CD4-positive, alpha-beta T cell (primary cell): ENCODE data around the gene MYO1E. TPM values are rescaled to one million over a fixed set of nuclear protein-coding genes. Genes with fewer than 3 reads are reported as not detected.

Experiments used
- ATAC-seq: fragments of 200-7000 bp; cut with Tn5 transposase; one replicate; pipeline ENCODE4 v1.10.0; 2022; ENCODE audit warnings: mild to moderate bottlenecking; ENCODE audit not compliant: poor library complexity
- CTCF ChIA-PET: fragments of 350-600 bp; sonication (Branson Sonifier 250); formaldehyde crosslinking; loops from one replicate; lab custom pipeline; 2021; ENCODE audit warnings: antibody characterized with exemption, inconsistent platforms; lab: Charles Lee
- POLR2A ChIA-PET: fragments of 350-600 bp; sonication (Branson Sonifier 250); formaldehyde crosslinking; loops from one replicate; lab custom pipeline; 2021; ENCODE audit warnings: antibody characterized with exemption, inconsistent platforms; lab: Charles Lee
- DNase-seq, 14 experiments: peaks; one replicate each; pipeline ENCODE4 v3.0.0-alpha.2; 2013 to 2020; ENCODE audit warnings: mixed read lengths in 2 of 14
- H3K27ac ChIP-seq, 2 donors: one replicate each; pipeline versions ENCODE4 v1.5.1 to v1.7.0; 2013; ENCODE audit warnings: low read length in 2 of 2, low read depth in 1 of 2, mild to moderate bottlenecking in 1 of 2
- H3K27me3 ChIP-seq, 2 experiments: 1 replicate in 1 of 2; 2 replicates in 1 of 2; pipeline versions ENCODE4 v1.6.1 to v1.7.0; 2013; ENCODE audit warnings: low read length in 2 of 2, control low read depth in 1 of 2, mild to moderate bottlenecking in 1 of 2, moderate library complexity in 1 of 2; ENCODE audit not compliant: insufficient read depth in 2 of 2, control insufficient read depth in 1 of 2
- H3K36me3 ChIP-seq: one replicate; pipeline ENCODE4 v1.6.1; 2013; ENCODE audit warnings: low read length, control low read depth; ENCODE audit not compliant: insufficient read depth
- H3K4me1 ChIP-seq: one replicate; pipeline ENCODE4 v1.6.1; 2013; ENCODE audit warnings: low read length, control low read depth; ENCODE audit not compliant: insufficient read depth
- H3K4me3 ChIP-seq: one replicate; pipeline ENCODE4 v1.5.1; 2013; ENCODE audit warnings: mild to moderate bottlenecking, low read length, moderate library complexity
- H3K9me3 ChIP-seq, 2 experiments: 1 replicate in 1 of 2; 2 replicates in 1 of 2; pipeline versions ENCODE4 v1.6.1 to v1.7.0; 2013; ENCODE audit warnings: low read length in 2 of 2, mild to moderate bottlenecking in 2 of 2, control low read depth in 1 of 2, moderate library complexity in 1 of 2; ENCODE audit not compliant: control insufficient read depth in 1 of 2, insufficient read depth in 1 of 2
- H3K27ac Mint-ChIP-seq: one replicate; pipeline ENCODE4 v1.8.0; 2020; ENCODE audit warnings: mixed read lengths
- H3K27me3 Mint-ChIP-seq: one replicate; pipeline ENCODE4 v1.8.0; 2021; ENCODE audit warnings: mixed read lengths
- H3K36me3 Mint-ChIP-seq: one replicate; pipeline ENCODE4 v1.8.0; 2021; ENCODE audit warnings: low read depth, mixed read lengths
- H3K4me1 Mint-ChIP-seq: one replicate; pipeline ENCODE4 v1.8.0; 2021; ENCODE audit warnings: low read depth, mixed read lengths
- H3K4me3 Mint-ChIP-seq: one replicate; pipeline ENCODE4 v1.8.0; 2020; ENCODE audit warnings: mild to moderate bottlenecking, mixed read lengths
- H3K9me3 Mint-ChIP-seq: one replicate; pipeline ENCODE4 v1.8.0; 2020; ENCODE audit warnings: mixed read lengths
- intact Hi-C, 2 experiments: fragments of 100-400 bp; cut with DNase I in 1 of 2; cut with micrococcal nuclease in 1 of 2; formaldehyde crosslinking; loops; one replicate each; pipeline versions ENCODE4 v1.15.1 to v1.9.0; 2023 to 2025; cut with DNase I, micrococcal nuclease
- total RNA-seq, 174 experiments: library from RNA in 2 of 174; stranded (reverse) in 2 of 174; gene quantifications; one replicate each; pipeline ENCODE4 v1.2.3 and lab custom pipeline; 2021 to 2026
- TF ChIP-seq, protein P1 (sequence below): fragments of 200-600 bp; IDR thresholded peaks from one replicate; pipeline ENCODE4 v1.8.0; 2022; ENCODE audit warnings: antibody characterized with exemption, mild to moderate bottlenecking

The MYO1E gene
- total RNA-seq, 2 experiments from 2014 or later, result 0.59 to 0.63 TPM

GRCh38 chr15:59197454-59197853, 175.2 kb downstream of the MYO1E start:
- Histone ChIP-seq H3K27ac (no peak overlapping the region), H3K36me3 (no peaks in the 10 kb centered on the region), H3K27me3 (no peaks in the 10 kb centered on the region), H3K9me3 (no peaks in the 10 kb centered on the region), H3K4me3 (no peak overlapping the region), H3K4me1 (no peaks in the 10 kb centered on the region)
- ChIA-PET CTCF (no interaction called here), POLR2A (no interaction called here)
- DNase-seq (no peak), ATAC-seq (no peak)
- no peak overlapping the region for H3K27ac Mint-ChIP-seq
- no peak overlapping the region for H3K4me3 Mint-ChIP-seq
- TF ChIP-seq, protein P1, sequence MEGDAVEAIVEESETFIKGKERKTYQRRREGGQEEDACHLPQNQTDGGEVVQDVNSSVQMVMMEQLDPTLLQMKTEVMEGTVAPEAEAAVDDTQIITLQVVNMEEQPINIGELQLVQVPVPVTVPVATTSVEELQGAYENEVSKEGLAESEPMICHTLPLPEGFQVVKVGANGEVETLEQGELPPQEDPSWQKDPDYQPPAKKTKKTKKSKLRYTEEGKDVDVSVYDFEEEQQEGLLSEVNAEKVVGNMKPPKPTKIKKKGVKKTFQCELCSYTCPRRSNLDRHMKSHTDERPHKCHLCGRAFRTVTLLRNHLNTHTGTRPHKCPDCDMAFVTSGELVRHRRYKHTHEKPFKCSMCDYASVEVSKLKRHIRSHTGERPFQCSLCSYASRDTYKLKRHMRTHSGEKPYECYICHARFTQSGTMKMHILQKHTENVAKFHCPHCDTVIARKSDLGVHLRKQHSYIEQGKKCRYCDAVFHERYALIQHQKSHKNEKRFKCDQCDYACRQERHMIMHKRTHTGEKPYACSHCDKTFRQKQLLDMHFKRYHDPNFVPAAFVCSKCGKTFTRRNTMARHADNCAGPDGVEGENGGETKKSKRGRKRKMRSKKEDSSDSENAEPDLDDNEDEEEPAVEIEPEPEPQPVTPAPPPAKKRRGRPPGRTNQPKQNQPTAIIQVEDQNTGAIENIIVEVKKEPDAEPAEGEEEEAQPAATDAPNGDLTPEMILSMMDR, result no peak
- H3K36me3 Mint-ChIP-seq, result no peaks in the 10 kb centered on the region
- H3K4me1 Mint-ChIP-seq, result peaks cover 6% of the 10 kb centered on the region
- intact Hi-C loops, result no loop called here
- H3K9me3 Mint-ChIP-seq, result no peaks in the 10 kb centered on the region
- H3K27me3 Mint-ChIP-seq, result no peaks in the 10 kb centered on the region

GRCh38 chr15:59196416-59196815, 176.3 kb downstream of the MYO1E start:
- Histone ChIP-seq H3K4me3 (no peak overlapping the region), H3K36me3 (no peaks in the 10 kb centered on the region), H3K27ac (no peak overlapping the region), H3K9me3 (no peaks in the 10 kb centered on the region), H3K4me1 (no peaks in the 10 kb centered on the region), H3K27me3 (no peaks in the 10 kb centered on the region)
- CTCF ChIA-PET, result no interaction called here
- H3K27me3 Mint-ChIP-seq, result no peaks in the 10 kb centered on the region
- no peaks in the 10 kb centered on the region for H3K36me3 Mint-ChIP-seq
- intact Hi-C loops, result no loop called here
- POLR2A ChIA-PET, result no interaction called here
- DNase-seq, result no peak
- no peaks in the 10 kb centered on the region for H3K9me3 Mint-ChIP-seq
- H3K4me3 Mint-ChIP-seq, result no peak overlapping the region
- H3K4me1 Mint-ChIP-seq, result peaks cover 6% of the 10 kb centered on the region
- H3K27ac Mint-ChIP-seq, result no peak overlapping the region
- TF ChIP-seq, protein P1, result no peak
- peak; percentile 11 for ATAC-seq

DNA sequence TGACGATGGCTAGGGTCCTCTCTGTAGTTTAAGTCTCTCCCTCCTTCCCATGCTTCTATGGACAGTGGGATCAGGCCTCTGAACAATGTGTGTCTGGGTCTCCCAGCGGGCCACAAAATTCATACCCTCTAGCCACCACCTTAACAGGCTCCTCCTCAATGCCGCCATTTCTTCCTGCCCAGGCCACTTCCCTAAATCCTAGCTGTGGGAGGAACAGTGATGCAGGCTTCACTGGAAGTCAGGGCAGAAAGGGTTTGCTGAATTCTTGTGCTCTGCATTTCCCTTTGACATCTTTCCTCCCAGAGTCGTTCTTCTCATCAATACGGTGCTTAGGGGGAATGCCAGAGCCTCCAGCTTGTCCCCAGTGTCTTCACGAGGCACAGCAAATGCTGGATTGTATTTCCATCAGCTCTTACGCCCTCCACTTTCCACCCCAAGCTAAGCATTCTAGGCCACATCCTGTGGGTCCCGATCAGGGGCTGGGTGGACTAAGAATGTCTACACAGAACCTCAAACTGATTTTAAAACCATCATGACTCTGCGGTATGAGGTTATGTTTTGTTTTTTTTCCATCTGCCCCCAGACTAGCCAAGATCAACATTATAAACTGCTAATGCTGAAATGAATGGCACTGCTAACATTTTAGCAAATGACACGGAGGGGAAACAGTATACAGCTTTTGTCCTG, 177.9 kb downstream of the MYO1E start:
- intact Hi-C loops, result no loop called here
- no peak for ATAC-seq
- Mint-ChIP-seq H3K4me3 (no peak overlapping the region), H3K27ac (no peak overlapping the region), H3K9me3 (no peaks in the 10 kb centered on the region), H3K36me3 (no peaks in the 10 kb centered on the region), H3K4me1 (peaks cover 6% of the 10 kb centered on the region), H3K27me3 (peaks cover 6% of the 10 kb centered on the region)
- H3K4me1 ChIP-seq, result no peaks in the 10 kb centered on the region
- H3K4me3 ChIP-seq, result no peak overlapping the region
- no peaks in the 10 kb centered on the region for H3K27me3 ChIP-seq
- H3K9me3 ChIP-seq, result no peaks in the 10 kb centered on the region
- no peak for DNase-seq
- TF ChIP-seq, protein P1, result no peak
- no peak overlapping the region for H3K27ac ChIP-seq
- CTCF ChIA-PET, result no interaction called here
- no peaks in the 10 kb centered on the region for H3K36me3 ChIP-seq
- POLR2A ChIA-PET, result no interaction called here
